CD14-positive monocyte (primary cell): ENCODE data around the gene PCCA. TPM values are rescaled to one million over a fixed set of nuclear protein-coding genes. Genes with fewer than 3 reads are reported as not detected.

ENCODE experiments used
- DNase-seq, 3 donors: peaks; one replicate each; pipeline ENCODE4 v3.0.0-alpha.2; 2011 to 2022
- H2AFZ ChIP-seq: 2 replicates; pipeline ENCODE4 v1.6.0; 2012; ENCODE audit warnings: mild to moderate bottlenecking, low read depth, low read length, inconsistent platforms; ENCODE audit not compliant: insufficient read depth, poor library complexity, severe bottlenecking
- H3K27ac ChIP-seq, 2 donors: 1 replicate in 1 of 2; 2 replicates in 1 of 2; pipeline ENCODE4 v1.5.1; 2012 to 2013; ENCODE audit warnings: low read length in 2 of 2, control low read depth in 1 of 2, inconsistent platforms in 1 of 2, low read depth in 1 of 2, mild to moderate bottlenecking in 1 of 2
- H3K27me3 ChIP-seq, 2 donors: one replicate each; pipeline versions ENCODE4 v1.6.0 to v1.6.1; 2011 to 2013; ENCODE audit warnings: low read length in 2 of 2; ENCODE audit not compliant: control insufficient read depth in 2 of 2, insufficient read depth in 2 of 2
- H3K36me3 ChIP-seq, 2 donors: replicated peaks in 1 of 2; 1 replicate in 1 of 2; 2 replicates in 1 of 2; pipeline versions ENCODE4 v1.5.1 to v1.6.1; 2012 to 2013; ENCODE audit warnings: low read length in 2 of 2, control low read depth in 1 of 2, inconsistent platforms in 1 of 2, mild to moderate bottlenecking in 1 of 2; ENCODE audit not compliant: insufficient read depth in 2 of 2, control insufficient read depth in 1 of 2
- H3K4me1 ChIP-seq, 2 donors: 1 replicate in 1 of 2; 2 replicates in 1 of 2; pipeline versions ENCODE4 v1.5.1 to v1.6.1; 2012 to 2013; ENCODE audit warnings: low read length in 2 of 2, control low read depth in 1 of 2, inconsistent platforms in 1 of 2, mild to moderate bottlenecking in 1 of 2, moderate library complexity in 1 of 2; ENCODE audit not compliant: insufficient read depth in 2 of 2, control insufficient read depth in 1 of 2
- H3K4me2 ChIP-seq: replicated peaks from 2 replicates; pipeline ENCODE3; 2012; ENCODE audit warnings: low read length, moderate library complexity, mild to moderate bottlenecking; ENCODE audit not compliant: poor library complexity, severe bottlenecking; ENCODE audit errors: extremely low read depth
- H3K4me3 ChIP-seq, 3 experiments: fragments of 200-600 bp in 1 of 3; sonication (generic) in 1 of 3; replicated peaks in 1 of 3; 1 replicate in 2 of 3; 2 replicates in 1 of 3; pipeline ENCODE4 v1.5.1; 2011 to 2013; ENCODE audit warnings: low read length in 3 of 3, mild to moderate bottlenecking in 3 of 3, control low read depth in 2 of 3, low read depth in 2 of 3, inconsistent platforms in 1 of 3, moderate library complexity in 1 of 3
- H3K79me2 ChIP-seq: 2 replicates; pipeline ENCODE4 v1.6.0; 2012; ENCODE audit warnings: mild to moderate bottlenecking, control low read depth, inconsistent platforms, low read length, moderate library complexity; ENCODE audit not compliant: insufficient read depth
- H3K9ac ChIP-seq: 2 replicates; pipeline ENCODE4 v1.6.0; 2017; ENCODE audit warnings: low read length, mild to moderate bottlenecking; ENCODE audit not compliant: insufficient read depth, poor library complexity, severe bottlenecking
- H3K9me3 ChIP-seq, 2 donors: replicated peaks in 1 of 2; 1 replicate in 1 of 2; 2 replicates in 1 of 2; pipeline versions ENCODE4 v1.5.1 to v1.6.1; 2012 to 2013; ENCODE audit warnings: low read length in 2 of 2, control low read depth in 1 of 2; ENCODE audit not compliant: control insufficient read depth in 1 of 2, insufficient read depth in 1 of 2
- H4K20me1 ChIP-seq: 2 replicates; pipeline ENCODE4 v1.6.0; 2012; ENCODE audit warnings: mild to moderate bottlenecking, low read length, control low read depth, moderate library complexity; ENCODE audit not compliant: insufficient read depth
- H3K27ac Mint-ChIP-seq, 7 donors: one replicate each; pipeline ENCODE4 v1.8.0; 2020; ENCODE audit warnings: mild to moderate bottlenecking in 7 of 7, mixed read lengths in 7 of 7, moderate library complexity in 6 of 7, inconsistent platforms in 2 of 7
- H3K27me3 Mint-ChIP-seq, 3 donors: one replicate each; pipeline ENCODE4 v1.8.0; 2021 to 2022; ENCODE audit warnings: low read depth in 3 of 3, mild to moderate bottlenecking in 3 of 3, mixed read lengths in 3 of 3, moderate library complexity in 3 of 3, inconsistent platforms in 1 of 3
- H3K36me3 Mint-ChIP-seq, 2 donors: one replicate each; pipeline ENCODE4 v1.8.0; 2020; ENCODE audit warnings: mixed read lengths in 2 of 2, inconsistent platforms in 1 of 2, mild to moderate bottlenecking in 1 of 2
- H3K4me1 Mint-ChIP-seq: one replicate; pipeline ENCODE4 v1.8.0; 2020; ENCODE audit warnings: mild to moderate bottlenecking, mixed read lengths
- H3K4me3 Mint-ChIP-seq, 2 donors: one replicate each; pipeline ENCODE4 v1.8.0; 2020; ENCODE audit warnings: mild to moderate bottlenecking in 2 of 2, mixed read lengths in 2 of 2, moderate library complexity in 1 of 2
- H3K9me3 Mint-ChIP-seq, 7 donors: one replicate each; pipeline ENCODE4 v1.8.0; 2020 to 2022; ENCODE audit warnings: mixed read lengths in 7 of 7, mild to moderate bottlenecking in 6 of 7, moderate library complexity in 6 of 7, inconsistent platforms in 2 of 7
- CTCF ChIP-seq: fragments of 200-600 bp; IDR thresholded peaks from one replicate; pipeline ENCODE4 v1.8.0; 2022; ENCODE audit warnings: antibody characterized with exemption, mild to moderate bottlenecking
- WGBS: methylation state at CpG from one replicate; pipeline ENCODE4 v1.1.5; 2013; ENCODE audit warnings: missing lambda C conversion rate; ENCODE audit not compliant: insufficient coverage; 5-methylcytosine and 5-hydroxymethylcytosine counted together
- intact Hi-C, 2 donors: fragments of 100-400 bp; cut with micrococcal nuclease; formaldehyde crosslinking; loops; one replicate each; pipeline versions ENCODE4 v1.15.0 to v1.15.1; 2023
- polyA plus RNA-seq, 3 donors: library from polyadenylated mRNA; depleted of rRNA in 1 of 3; unstranded in 2 of 3; stranded (reverse) in 1 of 3; fragments of 300-500 nt in 2 of 3; fragments of >200 nt in 1 of 3; fragmentation: Illumina TruSeq in 2 of 3; gene quantifications; 1 replicate in 2 of 3; 2 replicates in 1 of 3; pipeline ENCODE4 v1.2.3, GENCODE V29; 2012 to 2021

The PCCA gene
- polyA plus RNA-seq, 3 donors, result 4.4 to 13.5 (median 11.9) TPM

- no peaks in the 10 kb centered on the region for H3K36me3 ChIP-seq
- peaks cover 0 to 3% (median 0%) of the 10 kb centered on the region in 7 donors for H3K9me3 Mint-ChIP-seq
- intact Hi-C loops, result no loop called here
- H3K4me1 Mint-ChIP-seq, result no peaks in the 10 kb centered on the region
- no CpG with 5 or more reads among the region's 3 CpGs for WGBS
- H3K4me1 ChIP-seq, result no peaks in the 10 kb centered on the region
- H3K4me3 Mint-ChIP-seq, result no peak overlapping the region
- H3K79me2 ChIP-seq, result no peaks in the 10 kb centered on the region
- H4K20me1 ChIP-seq, result no peaks in the 10 kb centered on the region
- H3K27me3 Mint-ChIP-seq, result peaks cover 3 to 16% (median 7%) of the 10 kb centered on the region in 3 donors
- no peaks in the 10 kb centered on the region for H3K9me3 ChIP-seq
- no peak for TF ChIP-seq CTCF
- H3K27ac Mint-ChIP-seq, result no peak overlapping the region
- peaks cover 0 to 2% of the 10 kb centered on the region in 2 donors for H3K27me3 ChIP-seq
- no peak overlapping the region for H2AFZ ChIP-seq
- no peak overlapping the region for H3K9ac ChIP-seq
- no peak for DNase-seq
- H3K4me2 ChIP-seq, result no peak overlapping the region
- H3K27ac ChIP-seq, result no peak overlapping the region
- no peak overlapping the region for H3K4me3 ChIP-seq
- no peaks in the 10 kb centered on the region for H3K36me3 Mint-ChIP-seq
Measured at GRCh38 chr13:100068133-100068931, 20.6 kb upstream of the PCCA start.

GRCh38 chr13:100069278-100069677, 19.6 kb upstream of the PCCA start:
- Histone ChIP-seq H3K4me2 (no peak overlapping the region), H3K4me3 (no peak overlapping the region), H3K27ac (no peak overlapping the region), H3K9me3 (no peaks in the 10 kb centered on the region), H3K36me3 (no peaks in the 10 kb centered on the region), H3K4me1 (no peaks in the 10 kb centered on the region), H4K20me1 (no peaks in the 10 kb centered on the region), H2AFZ (no peak overlapping the region), H3K27me3 (no peaks in the 10 kb centered on the region), H3K9ac (no peak overlapping the region), H3K79me2 (no peaks in the 10 kb centered on the region)
- TF ChIP-seq CTCF, result no peak
- no peaks in the 10 kb centered on the region for H3K4me1 Mint-ChIP-seq
- no peak overlapping the region for H3K4me3 Mint-ChIP-seq
- H3K36me3 Mint-ChIP-seq, result no peaks in the 10 kb centered on the region
- WGBS, result no CpG with 5 or more reads among the region's 1 CpG
- intact Hi-C loops, result no loop called here
- H3K27ac Mint-ChIP-seq, result no peak overlapping the region
- peaks cover 0 to 3% (median 0%) of the 10 kb centered on the region in 7 donors for H3K9me3 Mint-ChIP-seq
- peaks cover 3 to 16% (median 7%) of the 10 kb centered on the region in 3 donors for H3K27me3 Mint-ChIP-seq
- DNase-seq, result no peak
